ENCODE measurements around the gene APC.

DNA sequence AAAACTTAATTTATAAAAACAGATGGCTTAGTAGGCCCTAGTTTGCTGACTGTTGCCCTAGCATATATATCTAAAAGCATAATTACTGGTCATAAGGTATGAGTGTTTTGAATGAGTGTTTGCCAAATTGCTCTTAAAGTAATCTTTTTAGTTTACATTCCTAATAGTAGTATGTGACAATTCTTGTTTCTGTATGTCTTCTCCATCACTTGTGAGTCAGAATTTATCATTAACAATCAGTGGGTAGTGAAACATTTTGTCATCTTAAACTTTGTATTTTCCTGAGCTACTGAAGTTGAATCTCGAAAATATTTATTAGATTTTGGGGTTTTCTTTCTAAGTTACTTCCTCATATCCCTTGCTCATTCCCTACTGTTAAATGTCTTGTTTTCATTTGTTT is 49.6 kb downstream of the APC start:
- TF ChIP-seq, protein P1, sequence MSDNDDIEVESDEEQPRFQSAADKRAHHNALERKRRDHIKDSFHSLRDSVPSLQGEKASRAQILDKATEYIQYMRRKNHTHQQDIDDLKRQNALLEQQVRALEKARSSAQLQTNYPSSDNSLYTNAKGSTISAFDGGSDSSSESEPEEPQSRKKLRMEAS (IDR thresholded peaks at IDR 0.05) = no peak
- TF ChIP-seq, protein P2, sequence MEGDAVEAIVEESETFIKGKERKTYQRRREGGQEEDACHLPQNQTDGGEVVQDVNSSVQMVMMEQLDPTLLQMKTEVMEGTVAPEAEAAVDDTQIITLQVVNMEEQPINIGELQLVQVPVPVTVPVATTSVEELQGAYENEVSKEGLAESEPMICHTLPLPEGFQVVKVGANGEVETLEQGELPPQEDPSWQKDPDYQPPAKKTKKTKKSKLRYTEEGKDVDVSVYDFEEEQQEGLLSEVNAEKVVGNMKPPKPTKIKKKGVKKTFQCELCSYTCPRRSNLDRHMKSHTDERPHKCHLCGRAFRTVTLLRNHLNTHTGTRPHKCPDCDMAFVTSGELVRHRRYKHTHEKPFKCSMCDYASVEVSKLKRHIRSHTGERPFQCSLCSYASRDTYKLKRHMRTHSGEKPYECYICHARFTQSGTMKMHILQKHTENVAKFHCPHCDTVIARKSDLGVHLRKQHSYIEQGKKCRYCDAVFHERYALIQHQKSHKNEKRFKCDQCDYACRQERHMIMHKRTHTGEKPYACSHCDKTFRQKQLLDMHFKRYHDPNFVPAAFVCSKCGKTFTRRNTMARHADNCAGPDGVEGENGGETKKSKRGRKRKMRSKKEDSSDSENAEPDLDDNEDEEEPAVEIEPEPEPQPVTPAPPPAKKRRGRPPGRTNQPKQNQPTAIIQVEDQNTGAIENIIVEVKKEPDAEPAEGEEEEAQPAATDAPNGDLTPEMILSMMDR (IDR thresholded peaks at IDR 0.05; ENCODE audit: low read depth, low read length, missing input control) = no peak
- TF ChIP-seq EGR1 (IDR thresholded peaks at IDR 0.05; ENCODE audit: low read depth in 2 of 2) = no peak
- TF ChIP-seq, protein P3, sequence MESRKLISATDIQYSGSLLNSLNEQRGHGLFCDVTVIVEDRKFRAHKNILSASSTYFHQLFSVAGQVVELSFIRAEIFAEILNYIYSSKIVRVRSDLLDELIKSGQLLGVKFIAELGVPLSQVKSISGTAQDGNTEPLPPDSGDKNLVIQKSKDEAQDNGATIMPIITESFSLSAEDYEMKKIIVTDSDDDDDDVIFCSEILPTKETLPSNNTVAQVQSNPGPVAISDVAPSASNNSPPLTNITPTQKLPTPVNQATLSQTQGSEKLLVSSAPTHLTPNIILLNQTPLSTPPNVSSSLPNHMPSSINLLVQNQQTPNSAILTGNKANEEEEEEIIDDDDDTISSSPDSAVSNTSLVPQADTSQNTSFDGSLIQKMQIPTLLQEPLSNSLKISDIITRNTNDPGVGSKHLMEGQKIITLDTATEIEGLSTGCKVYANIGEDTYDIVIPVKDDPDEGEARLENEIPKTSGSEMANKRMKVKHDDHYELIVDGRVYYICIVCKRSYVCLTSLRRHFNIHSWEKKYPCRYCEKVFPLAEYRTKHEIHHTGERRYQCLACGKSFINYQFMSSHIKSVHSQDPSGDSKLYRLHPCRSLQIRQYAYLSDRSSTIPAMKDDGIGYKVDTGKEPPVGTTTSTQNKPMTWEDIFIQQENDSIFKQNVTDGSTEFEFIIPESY (IDR thresholded peaks at IDR 0.05) = no peak
- TF ChIP-seq RAD21 (IDR thresholded peaks at IDR 0.05) = no peak
- TF ChIP-seq GABPA (IDR thresholded peaks at IDR 0.05 in 1 of 2, conservative IDR thresholded peaks at IDR 0.05 in 1 of 2) = no peak
- TF ChIP-seq YY1 (IDR thresholded peaks at IDR 0.05) = no peak
- TF ChIP-seq FOXA1 (IDR thresholded peaks at IDR 0.05) = no peak
- no peak for TF ChIP-seq JUND (IDR thresholded peaks at IDR 0.05)

Measured in liver (tissue), 3 donors.